ENCODE data around the gene TMPRSS15. TPM values are rescaled to one million over a fixed set of nuclear protein-coding genes. Genes with fewer than 3 reads are reported as not detected.

Gene TMPRSS15
- polyA plus RNA-seq, 2 of the 4 experiments (the other 2 are of a cell fraction), result 0.14 TPM; not detected in 1

DNA sequence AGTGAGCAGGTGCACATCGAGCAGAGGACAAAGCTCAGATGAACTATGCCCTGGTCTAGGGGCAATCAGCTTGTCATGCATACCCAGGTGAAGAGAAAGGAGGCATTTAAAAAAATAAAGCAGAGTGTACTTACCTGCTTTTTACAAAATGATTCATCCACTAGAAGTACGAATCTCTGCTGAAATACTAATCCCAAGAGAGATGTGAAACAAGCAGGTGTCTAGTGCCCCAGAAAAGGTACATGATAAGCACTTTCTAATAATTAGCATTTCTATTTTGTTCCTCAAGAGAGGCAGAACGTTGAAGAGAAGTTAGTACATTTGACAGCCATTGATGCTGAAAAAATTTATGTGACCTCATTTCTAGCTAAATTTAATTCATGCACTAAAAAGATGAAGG, 127.8 kb downstream of the TMPRSS15 start:
- no peak for DNase-seq (ENCODE audit: low read depth in 1 of 2, low spot score in 1 of 2)
- no peak overlapping the region for H3K4me2 ChIP-seq
- POLR2A ChIA-PET, result no interaction called here
- WGBS (ENCODE audit: missing lambda C conversion rate), result 3% methylated on average over 3 of the region's 3 CpGs
- FAIRE-seq, result no peak
- no peak overlapping the region for H3K27ac ChIP-seq
- H3K4me3 ChIP-seq, result no peak overlapping the region
- CTCF ChIA-PET, result no interaction called here
- ATAC-seq, result no peak
- TF ChIP-seq SMC3 (IDR thresholded peaks at IDR 0.05), result no peak
- TF ChIP-seq ZSCAN20 (CRISPR knock-in tag; IDR thresholded peaks at IDR 0.05), result no peak
- no peak for TF ChIP-seq ESRRA (IDR thresholded peaks at IDR 0.05; ENCODE audit: borderline replicate concordance, low read length)
- no peaks in the 10 kb centered on the region for H3K4me1 ChIP-seq
- no peaks in the 10 kb centered on the region for H3K9me3 ChIP-seq

DNA sequence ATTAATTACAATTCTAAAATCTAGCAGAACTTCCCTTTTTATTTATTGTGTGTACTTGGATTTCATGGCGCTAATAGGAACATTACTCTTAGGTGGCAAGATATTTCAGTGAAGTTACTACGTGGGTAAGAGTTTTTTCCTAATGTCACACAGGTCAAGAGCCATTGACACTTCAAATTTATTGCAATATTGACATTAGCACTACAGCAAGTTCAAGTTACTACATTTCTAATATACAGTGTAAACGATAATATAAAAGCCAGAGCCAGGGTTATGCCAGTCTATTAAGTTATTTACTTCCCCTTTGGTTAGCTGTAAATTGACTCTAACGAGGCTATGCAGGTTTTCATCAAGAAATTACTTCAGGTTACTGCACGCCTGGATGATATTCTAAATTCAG, 129.2 kb downstream of the TMPRSS15 start:
- Histone ChIP-seq H3K4me1 (no peaks in the 10 kb centered on the region), H3K4me2 (no peak overlapping the region), H3K27ac (no peak overlapping the region), H3K9me3 (no peaks in the 10 kb centered on the region), H3K4me3 (no peak overlapping the region)
- ChIA-PET POLR2A (no interaction called here), CTCF (no interaction called here)
- no peak for TF ChIP-seq CBX8 (IDR thresholded peaks at IDR 0.05)
- TF ChIP-seq CHD2 (IDR thresholded peaks at IDR 0.05; ENCODE audit: low read length, partially characterized antibody), result no peak
- TF ChIP-seq MYC (IDR thresholded peaks at IDR 0.05; ENCODE audit: borderline replicate concordance, low read length), result no peak
- no peak for TF ChIP-seq CHD4 (IDR thresholded peaks at IDR 0.05; ENCODE audit: borderline replicate concordance)
- no peak for TF ChIP-seq SREBF2 (IDR thresholded peaks at IDR 0.05)
- TF ChIP-seq, protein P1, sequence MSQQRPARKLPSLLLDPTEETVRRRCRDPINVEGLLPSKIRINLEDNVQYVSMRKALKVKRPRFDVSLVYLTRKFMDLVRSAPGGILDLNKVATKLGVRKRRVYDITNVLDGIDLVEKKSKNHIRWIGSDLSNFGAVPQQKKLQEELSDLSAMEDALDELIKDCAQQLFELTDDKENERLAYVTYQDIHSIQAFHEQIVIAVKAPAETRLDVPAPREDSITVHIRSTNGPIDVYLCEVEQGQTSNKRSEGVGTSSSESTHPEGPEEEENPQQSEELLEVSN (IDR thresholded peaks at IDR 0.05; ENCODE audit: borderline replicate concordance, low read depth), result no peak
- no peak for TF ChIP-seq MAZ (IDR thresholded peaks at IDR 0.05; ENCODE audit: borderline replicate concordance, low read depth, low read length)
- 2% methylated on average over 5 of the region's 5 CpGs for WGBS (ENCODE audit: missing lambda C conversion rate)
- FAIRE-seq (no peak), ATAC-seq (no peak), DNase-seq (ENCODE audit: low read depth in 1 of 2, low spot score in 1 of 2) (no peak)

DNA sequence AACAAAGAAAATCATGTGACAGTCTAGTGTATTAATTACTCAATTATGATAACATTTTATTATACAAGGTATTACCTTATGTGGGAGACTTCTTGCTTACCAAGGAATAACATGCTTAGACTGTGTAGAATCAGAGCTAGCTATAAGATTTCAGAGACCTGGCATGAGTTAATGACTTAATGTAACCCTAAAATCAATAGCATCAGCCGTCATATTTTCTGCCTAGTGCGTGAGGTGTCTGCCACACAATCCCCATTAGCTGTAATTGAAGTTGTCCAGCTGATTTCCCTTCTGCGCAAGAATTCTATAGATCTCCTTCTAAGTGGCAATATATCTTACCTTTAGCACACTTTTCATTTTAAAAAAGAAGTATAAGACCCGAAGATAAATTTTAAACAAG, 130.2 kb downstream of the TMPRSS15 start:
- TF ChIP-seq MYC (IDR thresholded peaks at IDR 0.05; ENCODE audit: borderline replicate concordance, low read length), result no peak
- TF ChIP-seq HEYL (CRISPR knock-in tag; IDR thresholded peaks at IDR 0.05), result no peak
- ChIA-PET CTCF (no interaction called here), POLR2A (no interaction called here)
- no peaks in the 10 kb centered on the region for H3K9me3 ChIP-seq
- no peak overlapping the region for H3K27ac ChIP-seq
- FAIRE-seq (no peak), DNase-seq (ENCODE audit: low read depth in 1 of 2, low spot score in 1 of 2) (no peak), ATAC-seq (no peak)
- H3K4me2 ChIP-seq, result no peak overlapping the region
- WGBS (ENCODE audit: missing lambda C conversion rate), result 15% methylated on average over 4 of the region's 4 CpGs
- no peak overlapping the region for H3K4me3 ChIP-seq
- no peaks in the 10 kb centered on the region for H3K4me1 ChIP-seq

DNA sequence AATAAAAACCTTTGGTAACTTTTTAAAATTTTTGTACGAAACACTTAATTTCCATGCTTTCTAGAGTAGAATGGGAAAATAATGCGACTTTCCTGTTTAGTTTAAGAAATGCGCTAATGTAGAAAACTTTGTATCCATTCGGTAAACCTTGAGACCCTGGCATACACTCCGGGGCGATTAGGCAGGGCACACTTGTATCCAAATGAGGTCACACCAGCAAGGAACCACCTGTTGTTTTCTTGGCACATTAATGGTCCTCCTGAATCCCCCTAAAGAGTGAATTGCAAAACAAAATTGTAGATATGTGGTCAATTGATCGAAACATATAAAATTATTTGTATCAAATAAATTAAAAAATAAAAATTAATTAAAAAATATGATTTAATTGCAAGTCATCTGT, 133.7 kb downstream of the TMPRSS15 start:
- DNase-seq (ENCODE audit: low read depth in 1 of 2, low spot score in 1 of 2) (no peak), FAIRE-seq (no peak), ATAC-seq (no peak)
- no peak for TF ChIP-seq POLR2AphosphoS2 (conservative IDR thresholded peaks at IDR 0.05; ENCODE audit: low read length)
- no peak for TF ChIP-seq POLR2A (IDR thresholded peaks at IDR 0.05; ENCODE audit: low read length)
- TF ChIP-seq FOSB (CRISPR knock-in tag; IDR thresholded peaks at IDR 0.05), result no peak
- no peak for TF ChIP-seq HOXB13 (CRISPR knock-in tag; IDR thresholded peaks at IDR 0.05; ENCODE audit: low read depth)
- TF ChIP-seq CBX8 (IDR thresholded peaks at IDR 0.05), result no peak
- no peak for TF ChIP-seq HEYL (CRISPR knock-in tag; IDR thresholded peaks at IDR 0.05)
- no peak for TF ChIP-seq FOXS1 (CRISPR knock-in tag; IDR thresholded peaks at IDR 0.05)
- no peak for TF ChIP-seq RNF2 (IDR thresholded peaks at IDR 0.05; ENCODE audit: borderline replicate concordance, low read depth)
- CTCF ChIA-PET, result no interaction called here
- no peak overlapping the region for H3K4me3 ChIP-seq
- H3K4me2 ChIP-seq, result no peak overlapping the region
- WGBS (ENCODE audit: missing lambda C conversion rate), result 47% methylated on average over 7 of the region's 7 CpGs
- POLR2A ChIA-PET, result no interaction called here
- no peak overlapping the region for H3K27ac ChIP-seq
- no peaks in the 10 kb centered on the region for H3K4me1 ChIP-seq
- H3K9me3 ChIP-seq, result no peaks in the 10 kb centered on the region

DNA sequence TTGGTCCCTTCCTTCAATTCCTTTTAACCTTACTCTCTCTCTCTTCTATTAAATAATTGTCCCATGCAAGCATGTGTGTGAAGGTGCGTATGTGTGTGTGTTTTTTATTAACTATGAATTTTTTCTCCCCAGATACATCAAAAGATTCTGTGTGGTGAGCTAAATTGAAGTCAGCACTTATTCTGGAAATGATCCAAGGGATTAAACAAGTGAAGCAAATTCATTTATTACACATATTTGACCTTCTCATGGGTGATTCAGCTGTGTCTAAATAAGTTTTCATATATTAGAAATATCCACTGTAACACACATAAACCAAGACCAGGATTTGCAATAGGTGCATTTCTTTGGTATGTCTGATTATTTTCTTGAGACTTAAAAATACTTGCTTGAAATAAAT, 134.7 kb downstream of the TMPRSS15 start:
- 0% methylated on average over 1 of the region's 1 CpG for WGBS (ENCODE audit: missing lambda C conversion rate)
- no peaks in the 10 kb centered on the region for H3K9me3 ChIP-seq
- TF ChIP-seq CBX2 (IDR thresholded peaks at IDR 0.05; ENCODE audit: borderline replicate concordance, low read depth), result no peak
- no peak for TF ChIP-seq NR3C1 (IDR thresholded peaks at IDR 0.05)
- TF ChIP-seq, protein P2, sequence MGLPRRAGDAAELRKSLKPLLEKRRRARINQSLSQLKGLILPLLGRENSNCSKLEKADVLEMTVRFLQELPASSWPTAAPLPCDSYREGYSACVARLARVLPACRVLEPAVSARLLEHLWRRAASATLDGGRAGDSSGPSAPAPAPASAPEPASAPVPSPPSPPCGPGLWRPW (IDR thresholded peaks at IDR 0.05), result no peak
- TF ChIP-seq, protein P3, sequence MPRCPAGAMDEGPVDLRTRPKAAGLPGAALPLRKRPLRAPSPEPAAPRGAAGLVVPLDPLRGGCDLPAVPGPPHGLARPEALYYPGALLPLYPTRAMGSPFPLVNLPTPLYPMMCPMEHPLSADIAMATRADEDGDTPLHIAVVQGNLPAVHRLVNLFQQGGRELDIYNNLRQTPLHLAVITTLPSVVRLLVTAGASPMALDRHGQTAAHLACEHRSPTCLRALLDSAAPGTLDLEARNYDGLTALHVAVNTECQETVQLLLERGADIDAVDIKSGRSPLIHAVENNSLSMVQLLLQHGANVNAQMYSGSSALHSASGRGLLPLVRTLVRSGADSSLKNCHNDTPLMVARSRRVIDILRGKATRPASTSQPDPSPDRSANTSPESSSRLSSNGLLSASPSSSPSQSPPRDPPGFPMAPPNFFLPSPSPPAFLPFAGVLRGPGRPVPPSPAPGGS (IDR thresholded peaks at IDR 0.05), result no peak
- TF ChIP-seq POLR2AphosphoS2 (conservative IDR thresholded peaks at IDR 0.05; ENCODE audit: low read length), result no peak
- no peak for TF ChIP-seq RCOR1 (IDR thresholded peaks at IDR 0.05; ENCODE audit: low read depth, low read length)
- TF ChIP-seq SREBF2 (IDR thresholded peaks at IDR 0.05), result no peak
- TF ChIP-seq, protein P4, sequence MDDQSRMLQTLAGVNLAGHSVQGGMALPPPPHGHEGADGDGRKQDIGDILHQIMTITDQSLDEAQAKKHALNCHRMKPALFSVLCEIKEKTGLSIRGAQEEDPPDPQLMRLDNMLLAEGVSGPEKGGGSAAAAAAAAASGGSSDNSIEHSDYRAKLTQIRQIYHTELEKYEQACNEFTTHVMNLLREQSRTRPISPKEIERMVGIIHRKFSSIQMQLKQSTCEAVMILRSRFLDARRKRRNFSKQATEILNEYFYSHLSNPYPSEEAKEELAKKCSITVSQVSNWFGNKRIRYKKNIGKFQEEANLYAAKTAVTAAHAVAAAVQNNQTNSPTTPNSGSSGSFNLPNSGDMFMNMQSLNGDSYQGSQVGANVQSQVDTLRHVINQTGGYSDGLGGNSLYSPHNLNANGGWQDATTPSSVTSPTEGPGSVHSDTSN (IDR thresholded peaks at IDR 0.05), result no peak
- TF ChIP-seq ZC3H11A (IDR thresholded peaks at IDR 0.05), result no peak
- no peak for TF ChIP-seq KDM5A (IDR thresholded peaks at IDR 0.05)
- TF ChIP-seq HOXB5 (CRISPR knock-in tag; IDR thresholded peaks at IDR 0.05), result no peak
- TF ChIP-seq CEBPB (IDR thresholded peaks at IDR 0.05), result no peak
- no peak for TF ChIP-seq MAZ (IDR thresholded peaks at IDR 0.05; ENCODE audit: borderline replicate concordance, low read depth, low read length)
- ChIA-PET POLR2A (no interaction called here), CTCF (no interaction called here)
- H3K27ac ChIP-seq, result no peak overlapping the region
- no peak overlapping the region for H3K4me3 ChIP-seq
- no peak for ATAC-seq
- no peak for FAIRE-seq
- H3K4me1 ChIP-seq, result no peaks in the 10 kb centered on the region
- H3K4me2 ChIP-seq, result no peak overlapping the region
- no peak for DNase-seq (ENCODE audit: low read depth in 1 of 2, low spot score in 1 of 2)
